ENCODE measurements around the gene TBC1D5. TPM values are rescaled to one million over a fixed set of nuclear protein-coding genes. Genes with fewer than 3 reads are reported as not detected.

Gene TBC1D5
- total and polyA plus RNA-seq, 8 donors, result 47.4 to 74.8 (median 55.3) TPM

DNA sequence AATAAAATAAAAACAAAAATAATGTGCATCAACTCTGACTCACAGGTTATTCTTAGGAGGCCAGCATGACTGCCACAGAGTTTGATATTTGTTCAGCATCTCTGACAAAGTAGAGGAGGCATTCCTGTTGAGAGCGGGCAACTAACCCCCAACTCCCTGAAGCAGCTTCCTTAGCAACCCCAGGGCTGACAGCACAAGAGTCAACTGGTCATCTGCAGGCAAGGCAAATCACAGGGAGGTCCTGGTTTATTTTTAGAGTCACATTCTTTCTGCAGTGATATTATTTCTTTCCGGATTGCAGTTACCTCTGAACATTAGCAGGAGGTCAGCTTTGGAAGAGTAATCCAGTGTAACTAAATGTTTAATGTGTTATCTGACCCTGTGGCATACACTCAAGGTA lies 584.7 kb downstream of the TBC1D5 start:
- Histone ChIP-seq H3K36me3 (peaks cover 0 to 89% of the 10 kb centered on the region in 2 donors), H3K4me3 (no peak overlapping the region), H3K27me3 (no peaks in the 10 kb centered on the region), H3K9me3 (peaks cover 0 to 19% of the 10 kb centered on the region in 2 donors), H3K4me1 (no peaks in the 10 kb centered on the region), H3K27ac (no peak overlapping the region)
- TF ChIP-seq, protein P1, sequence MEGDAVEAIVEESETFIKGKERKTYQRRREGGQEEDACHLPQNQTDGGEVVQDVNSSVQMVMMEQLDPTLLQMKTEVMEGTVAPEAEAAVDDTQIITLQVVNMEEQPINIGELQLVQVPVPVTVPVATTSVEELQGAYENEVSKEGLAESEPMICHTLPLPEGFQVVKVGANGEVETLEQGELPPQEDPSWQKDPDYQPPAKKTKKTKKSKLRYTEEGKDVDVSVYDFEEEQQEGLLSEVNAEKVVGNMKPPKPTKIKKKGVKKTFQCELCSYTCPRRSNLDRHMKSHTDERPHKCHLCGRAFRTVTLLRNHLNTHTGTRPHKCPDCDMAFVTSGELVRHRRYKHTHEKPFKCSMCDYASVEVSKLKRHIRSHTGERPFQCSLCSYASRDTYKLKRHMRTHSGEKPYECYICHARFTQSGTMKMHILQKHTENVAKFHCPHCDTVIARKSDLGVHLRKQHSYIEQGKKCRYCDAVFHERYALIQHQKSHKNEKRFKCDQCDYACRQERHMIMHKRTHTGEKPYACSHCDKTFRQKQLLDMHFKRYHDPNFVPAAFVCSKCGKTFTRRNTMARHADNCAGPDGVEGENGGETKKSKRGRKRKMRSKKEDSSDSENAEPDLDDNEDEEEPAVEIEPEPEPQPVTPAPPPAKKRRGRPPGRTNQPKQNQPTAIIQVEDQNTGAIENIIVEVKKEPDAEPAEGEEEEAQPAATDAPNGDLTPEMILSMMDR (IDR thresholded peaks at IDR 0.05), result no peak
- intact Hi-C loops (cut with DNase I), result no loop called here
- no peak for DNase-seq
- ATAC-seq, result no peak

DNA sequence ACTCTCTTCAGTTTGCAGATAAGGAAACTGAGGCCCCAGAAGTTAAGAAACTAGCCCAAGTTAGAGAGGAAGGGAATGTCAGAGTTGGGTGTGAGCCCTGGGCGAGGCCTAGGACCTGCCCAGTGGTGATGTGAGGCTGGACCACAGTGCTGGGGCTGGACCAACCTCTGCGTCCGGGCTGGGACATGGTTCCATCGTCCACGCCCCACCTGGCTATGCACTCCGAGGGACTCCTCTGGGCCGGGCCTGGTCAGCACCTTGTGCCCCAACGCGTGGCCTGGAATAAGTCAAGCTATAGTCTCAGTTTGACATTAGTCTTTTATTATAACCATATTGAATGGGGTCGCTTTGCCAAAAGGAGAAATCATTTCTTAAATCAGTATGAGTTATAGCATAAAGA lies 585.6 kb downstream of the TBC1D5 start:
- Histone ChIP-seq H3K27me3 (no peaks in the 10 kb centered on the region), H3K4me3 (no peak overlapping the region), H3K4me1 (no peaks in the 10 kb centered on the region), H3K9me3 (peaks cover 0 to 21% of the 10 kb centered on the region in 2 donors), H3K27ac (no peak overlapping the region), H3K36me3 (peaks cover 0 to 87% of the 10 kb centered on the region in 2 donors)
- no peak for DNase-seq
- intact Hi-C loops (cut with DNase I), result no loop called here
- ATAC-seq, result no peak
- TF ChIP-seq, protein P1 (IDR thresholded peaks at IDR 0.05), result no peak

DNA sequence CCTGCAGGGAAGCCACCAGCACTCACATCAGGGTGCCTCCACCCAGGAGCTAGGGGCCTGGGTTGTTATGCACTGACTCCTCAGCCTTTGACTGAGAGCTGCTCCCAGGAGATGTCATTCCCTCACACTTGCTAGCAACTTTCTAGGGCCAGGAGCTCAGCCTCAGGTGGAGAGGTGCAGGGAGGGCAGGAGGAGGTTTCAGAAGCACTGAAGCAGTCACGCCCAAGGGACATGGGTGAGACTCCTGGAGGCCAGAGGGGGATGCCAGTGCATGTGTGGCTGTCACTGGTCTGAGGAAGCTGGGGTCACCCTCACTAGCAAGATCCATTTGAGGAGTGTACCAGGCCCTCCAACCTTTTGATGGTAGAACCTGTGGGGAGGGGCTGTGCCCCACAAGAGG lies 586.5 kb downstream of the TBC1D5 start:
- no peak for ATAC-seq
- Histone ChIP-seq H3K9me3 (peaks cover 0 to 30% of the 10 kb centered on the region in 2 donors), H3K36me3 (peaks cover 0 to 78% of the 10 kb centered on the region in 2 donors)

DNA sequence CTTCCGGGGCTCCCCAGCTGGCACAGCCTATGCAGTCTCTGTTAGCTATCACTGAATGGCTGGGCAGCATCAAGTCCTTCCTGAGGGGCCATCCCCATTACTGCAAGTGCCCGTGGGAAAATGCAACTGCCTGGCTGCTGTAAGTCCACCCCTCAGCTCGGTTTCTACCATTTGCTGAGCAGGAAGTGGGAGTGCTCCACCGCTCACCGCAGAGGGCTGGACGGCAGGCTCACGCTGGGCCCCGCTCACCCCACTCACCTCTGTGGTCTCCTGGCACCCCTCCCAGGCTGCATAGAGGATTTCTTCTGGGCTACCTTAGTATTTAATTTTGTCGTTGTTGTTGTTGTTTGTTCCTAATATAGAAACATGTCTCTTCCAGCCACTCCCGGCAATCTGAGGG lies 587.5 kb downstream of the TBC1D5 start:
- intact Hi-C loops (cut with DNase I), result no loop called here
- TF ChIP-seq, protein P1 (IDR thresholded peaks at IDR 0.05), result no peak
- ATAC-seq (no peak), DNase-seq (no peak)
- Histone ChIP-seq H3K4me3 (no peak overlapping the region), H3K9me3 (peaks cover 0 to 31% of the 10 kb centered on the region in 2 donors), H3K36me3 (peaks cover 0 to 67% of the 10 kb centered on the region in 2 donors), H3K27ac (no peak overlapping the region), H3K27me3 (no peaks in the 10 kb centered on the region), H3K4me1 (no peaks in the 10 kb centered on the region)

More for the DNA sequence above, 586.5 kb downstream of the TBC1D5 start:
- H3K4me1 ChIP-seq, result no peaks in the 10 kb centered on the region
- H3K4me3 ChIP-seq, result no peak overlapping the region
- DNase-seq, result no peak
- TF ChIP-seq, protein P1 (IDR thresholded peaks at IDR 0.05), result no peak
- no peaks in the 10 kb centered on the region for H3K27me3 ChIP-seq
- no peak overlapping the region for H3K27ac ChIP-seq
- intact Hi-C loops (cut with DNase I), result no loop called here

DNA sequence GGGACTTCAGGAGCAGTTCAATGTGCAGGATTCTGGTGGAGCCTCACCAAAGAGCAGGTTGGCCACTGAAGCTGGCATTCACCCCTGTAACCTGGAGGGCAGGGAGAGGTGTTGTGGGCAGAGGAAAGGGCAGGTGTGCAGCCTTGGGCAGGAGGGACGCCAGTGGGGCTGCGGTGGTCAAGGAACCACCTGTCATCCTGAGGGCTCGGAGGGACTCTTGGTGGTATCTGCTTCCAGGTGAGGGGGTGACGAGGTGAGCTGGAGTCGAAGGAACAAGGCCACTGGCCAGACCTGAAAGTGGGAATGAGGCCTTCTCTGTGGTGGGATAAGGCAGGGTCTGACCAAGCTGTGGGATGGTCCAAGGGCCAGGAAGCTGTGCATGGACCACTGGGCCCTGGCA lies 588.2 kb downstream of the TBC1D5 start:
- Histone ChIP-seq H3K27me3 (no peaks in the 10 kb centered on the region), H3K36me3 (peaks cover 0 to 60% of the 10 kb centered on the region in 2 donors), H3K4me3 (no peak overlapping the region), H3K27ac (no peak overlapping the region), H3K4me1 (no peaks in the 10 kb centered on the region), H3K9me3 (peaks cover 0 to 31% of the 10 kb centered on the region in 2 donors)
- no peak for DNase-seq
- TF ChIP-seq, protein P1 (IDR thresholded peaks at IDR 0.05), result no peak
- ATAC-seq, result no peak
- intact Hi-C loops (cut with DNase I), result no loop called here
